AG08396 (cell line): ENCODE measurements around the gene RBM44.
A peak's percentile ranks its signal among the peaks of the same experiment; 100 is the strongest.

Experiments used
- DNase-seq: peaks from one replicate; pipeline ENCODE4 v3.0.0; 2012; ENCODE audit warnings: low spot score, mixed read lengths

The RBM44 gene

GRCh38 chr2:237870126-237870525 is 71.5 kb downstream of the RBM44 start:
- DNase-seq = no peak

- no peak for DNase-seq
Measured at GRCh38 chr2:237870754-237871651, 72.4 kb downstream of the RBM44 start.

GRCh38 chr2:237872178-237872887 is 73.8 kb downstream of the RBM44 start:
- no peak for DNase-seq

DNA sequence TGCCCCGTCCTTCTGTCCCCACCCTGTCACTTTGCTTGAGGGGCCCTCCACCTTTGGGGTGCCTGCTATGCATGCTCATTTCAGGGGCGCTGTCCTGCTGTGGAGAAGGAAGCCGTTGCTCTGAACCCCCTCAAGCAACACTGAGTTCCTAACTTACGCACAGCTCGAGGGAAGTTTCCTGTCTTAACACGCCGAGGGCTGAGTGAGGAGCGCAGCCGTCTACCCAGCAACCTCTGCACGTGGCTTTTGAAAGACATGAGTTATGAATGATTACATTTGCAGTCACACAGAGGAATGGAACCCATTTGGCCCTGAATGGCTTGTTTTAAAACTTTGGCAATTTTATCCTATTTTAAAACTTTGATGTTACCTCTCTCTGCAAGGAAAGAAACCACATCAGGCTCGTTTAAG is 74.8 kb downstream of the RBM44 start:
- no peak for DNase-seq

GRCh38 chr2:237873897-237874551 is 75.4 kb downstream of the RBM44 start:
- no peak for DNase-seq

DNA sequence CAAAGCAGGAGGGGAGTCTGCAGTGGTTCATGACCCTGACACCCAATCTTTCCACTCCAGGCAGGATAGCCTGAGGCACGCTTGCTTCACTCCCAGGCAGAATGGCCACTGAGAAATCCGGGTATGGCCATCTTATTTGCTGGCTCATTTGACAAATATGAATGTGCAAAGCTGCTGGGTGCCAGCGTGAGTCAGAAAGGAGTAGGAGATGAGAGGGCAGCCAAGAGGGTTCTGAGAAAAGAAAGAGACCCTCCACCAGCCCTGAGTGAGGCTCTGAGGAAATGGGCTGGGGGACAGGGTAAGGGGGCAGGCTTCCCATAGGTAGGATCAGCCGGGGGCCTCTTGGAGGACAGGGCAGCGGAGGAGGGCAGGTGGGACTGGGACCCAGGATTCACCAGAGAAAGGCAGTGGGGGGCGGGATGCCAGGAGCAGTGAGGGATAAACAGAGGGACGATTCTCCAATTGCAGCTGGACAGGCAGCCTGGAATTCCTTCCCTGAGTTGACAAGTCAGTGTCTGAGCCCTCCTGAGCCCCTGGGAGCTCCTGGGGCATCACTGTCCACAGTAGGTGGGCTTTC is 76.1 kb downstream of the RBM44 start:
- peak; percentile 87 for DNase-seq

DNA sequence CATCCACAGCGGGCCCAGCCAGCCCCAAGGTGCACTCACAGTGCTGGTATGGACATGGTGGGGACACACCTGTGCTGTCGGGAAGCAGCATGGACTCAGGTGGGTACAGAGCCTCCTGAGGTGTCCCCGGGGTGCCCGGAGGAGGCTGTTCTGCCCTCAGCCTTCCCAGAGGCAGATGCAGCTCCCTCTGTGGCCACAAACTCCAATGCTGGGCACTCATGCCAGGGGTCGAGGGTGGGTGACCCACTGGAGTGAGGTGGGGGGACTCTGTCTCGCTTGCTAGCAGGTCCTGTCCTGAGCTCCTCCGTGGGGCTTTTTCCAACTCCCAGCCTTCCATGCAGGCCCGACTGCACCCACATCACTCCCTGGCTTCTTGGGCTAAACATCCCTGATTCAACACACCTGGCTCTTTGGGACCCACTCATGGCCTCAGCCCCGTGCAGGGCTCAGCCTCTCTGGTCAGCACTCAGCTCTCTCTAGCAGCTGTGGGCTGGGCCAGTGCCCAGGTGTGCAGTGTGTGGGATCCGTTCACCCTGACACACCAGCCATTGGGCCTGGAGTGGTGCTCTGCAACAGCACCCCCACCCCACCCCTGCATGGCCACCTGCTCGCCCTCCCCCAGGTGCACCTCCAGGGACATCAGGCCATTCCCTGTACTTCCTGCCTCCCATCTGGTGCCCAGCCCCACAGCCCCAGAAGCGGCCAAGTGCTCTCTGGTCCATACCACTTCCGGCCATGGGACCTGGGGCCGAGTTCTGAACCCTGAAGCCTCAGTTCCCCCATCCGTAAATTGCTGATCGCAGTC is 76.9 kb downstream of the RBM44 start:
- no peak for DNase-seq

DNA sequence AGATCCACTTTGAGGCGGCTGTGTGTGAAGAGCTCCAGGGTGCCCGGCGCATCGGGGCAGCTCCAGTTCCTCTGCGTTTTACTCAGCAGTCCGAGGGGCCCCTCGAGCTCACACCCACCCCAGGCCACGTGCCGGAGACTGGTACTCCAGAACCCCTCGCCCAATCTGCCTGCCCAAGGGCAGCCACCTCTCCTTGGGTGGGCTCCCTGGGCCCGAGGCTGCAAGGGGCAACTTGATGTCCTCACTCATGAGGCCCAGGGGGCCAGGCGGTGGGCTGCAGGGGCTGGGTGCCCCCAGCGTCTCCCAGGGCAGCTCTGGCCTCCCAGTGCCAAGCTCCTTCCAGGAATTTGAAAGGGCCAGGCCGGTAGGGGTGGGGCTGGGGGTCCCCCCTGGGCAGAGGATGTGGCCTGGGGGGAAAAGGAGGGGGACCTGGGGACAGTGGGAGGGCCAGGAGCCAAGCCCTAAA is 77.5 kb downstream of the RBM44 start:
- DNase-seq = no peak

DNA sequence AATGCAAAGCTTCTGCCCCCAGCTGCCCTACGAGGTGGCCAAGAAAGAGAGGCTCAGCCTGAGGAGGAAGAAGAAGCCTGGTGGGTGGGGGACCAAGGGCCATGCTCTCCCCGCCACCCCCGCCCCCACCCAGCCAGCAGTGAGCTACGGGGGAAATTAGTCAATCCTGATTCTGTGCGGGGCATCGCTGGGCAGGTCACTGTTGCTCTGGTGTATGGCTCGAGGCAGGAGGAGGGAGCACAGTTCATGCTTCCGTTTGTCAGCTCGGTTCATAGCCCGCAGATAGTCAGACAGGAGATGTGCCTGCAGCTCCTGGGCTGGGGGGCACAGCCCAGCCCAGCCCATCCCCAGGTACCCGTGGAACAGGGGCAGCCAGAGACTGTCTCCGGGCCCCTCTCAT is 78.0 kb downstream of the RBM44 start:
- DNase-seq = no peak

- no peak for DNase-seq
Measured at GRCh38 chr2:237876951-237877491, 78.4 kb downstream of the RBM44 start.

GRCh38 chr2:237877576-237878307 is 79.2 kb downstream of the RBM44 start:
- DNase-seq = no peak

- no peak for DNase-seq
Measured at GRCh38 chr2:237878321-237879057, 79.9 kb downstream of the RBM44 start.

DNA sequence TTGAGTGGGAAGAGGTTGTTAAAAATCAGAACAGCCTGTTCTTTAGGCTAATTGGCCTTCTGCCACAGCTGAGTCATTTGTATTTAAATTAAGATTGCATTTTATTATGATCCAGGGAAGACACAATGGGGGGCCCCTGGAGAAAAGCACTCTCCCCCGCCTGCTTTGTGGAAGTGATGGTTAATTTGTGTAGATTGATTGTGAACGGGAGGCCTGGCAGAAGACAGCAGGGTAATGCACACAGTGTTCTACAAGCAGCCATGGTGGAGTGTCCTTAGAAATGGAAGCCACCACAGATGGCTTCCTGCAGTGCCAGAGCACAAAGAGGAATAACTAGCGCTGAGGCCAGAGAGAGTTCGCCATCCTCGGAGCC is 80.5 kb downstream of the RBM44 start:
- no peak for DNase-seq

- no peak for DNase-seq
Measured at GRCh38 chr2:237879991-237880560, 81.5 kb downstream of the RBM44 start.

DNA sequence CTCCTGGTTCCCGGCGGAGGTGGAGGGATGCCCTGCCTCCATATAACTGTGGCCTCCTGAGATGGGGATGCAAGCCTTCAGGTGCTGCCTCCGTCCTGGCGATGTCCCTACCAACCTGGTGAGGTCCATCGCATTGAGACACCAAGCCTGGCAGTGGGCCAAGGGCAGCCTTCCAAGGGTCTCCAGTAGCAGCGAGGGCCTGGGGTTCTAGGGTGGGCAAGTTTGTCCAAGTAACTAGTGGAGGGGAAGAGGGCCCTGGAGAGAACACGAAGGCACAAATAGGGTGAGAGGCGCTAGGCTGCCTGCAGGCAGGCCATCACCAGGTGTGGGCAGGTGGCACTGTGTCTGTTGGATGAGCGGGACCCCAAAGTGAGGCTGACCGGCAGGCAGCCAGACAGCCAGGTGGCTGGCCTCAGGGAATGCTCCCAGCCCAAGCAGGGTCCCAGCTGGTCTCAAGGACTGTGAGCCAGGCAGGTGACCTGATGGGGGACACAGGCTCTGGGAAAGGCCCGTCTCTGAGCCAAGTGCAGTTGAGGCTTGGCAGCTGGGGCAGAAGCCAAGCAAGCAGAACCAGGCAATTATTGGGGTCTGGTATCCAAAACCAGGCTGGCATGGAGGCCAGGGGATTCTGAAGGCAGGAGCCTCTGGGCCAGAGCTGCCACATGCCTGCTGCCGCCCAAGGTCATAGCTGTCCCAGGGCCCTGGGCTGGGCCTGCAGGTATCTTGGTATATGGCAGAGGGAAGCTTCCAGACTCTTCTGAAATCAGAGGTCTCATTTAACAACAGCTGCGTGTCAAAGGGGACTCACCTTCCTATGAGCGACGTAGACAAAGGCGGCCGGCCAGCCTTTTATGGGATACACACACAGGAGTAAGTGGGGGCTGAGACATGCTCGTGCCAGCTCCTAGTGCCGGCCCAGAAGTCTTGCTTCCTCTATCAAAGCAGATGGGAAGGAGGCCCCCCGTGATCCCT is 84.2 kb downstream of the RBM44 start:
- no peak for DNase-seq

GRCh38 chr2:237883951-237884446 is 85.4 kb downstream of the RBM44 start:
- DNase-seq = no peak

GRCh38 chr2:237884681-237885080 is 86.1 kb downstream of the RBM44 start:
- DNase-seq = no peak
